K562 (cell line): ENCODE results near the gene MPIG6B. TPM values are rescaled to one million over a fixed set of nuclear protein-coding genes. Genes with fewer than 3 reads are reported as not detected.
A peak's percentile ranks its signal among the peaks of the same experiment; 100 is the strongest.

Experiments
- CBFB ChIP-seq: sonication (generic); formaldehyde crosslinking; IDR thresholded peaks from 2 replicates; pipeline ENCODE4 v1.4.0; 2020; ENCODE audit warnings: mild to moderate bottlenecking, missing genetic modification reagents
- COPS2 ChIP-seq: fragments of 450-650 bp; conservative IDR thresholded peaks from 2 replicates; pipeline ENCODE4 v1.6.1; 2016; ENCODE audit warnings: mild to moderate bottlenecking, moderate library complexity
- CREM ChIP-seq: IDR thresholded peaks from 2 replicates; pipeline ENCODE4 v1.6.1; 2014; ENCODE audit warnings: antibody characterized with exemption, low read depth
- FOXK1 ChIP-seq: sonication (generic); formaldehyde crosslinking; IDR thresholded peaks from 2 replicates; pipeline ENCODE4 v1.8.0; 2022; ENCODE audit warnings: missing genetic modification reagents, mild to moderate bottlenecking, borderline replicate concordance
- MEF2A ChIP-seq: IDR thresholded peaks from 2 replicates; pipeline ENCODE4 v1.6.1; 2011; ENCODE audit warnings: low read depth, mild to moderate bottlenecking, low read length, moderate library complexity; ENCODE audit not compliant: control insufficient read depth
- PHF20 ChIP-seq: fragments of 450-650 bp; IDR thresholded peaks from 2 replicates; pipeline ENCODE4 v1.6.1; 2018; ENCODE audit not compliant: partially characterized antibody
- SMARCA5 ChIP-seq: fragments of 450-650 bp; IDR thresholded peaks from 2 replicates; pipeline ENCODE4 v1.6.1; 2016
- STAT5A ChIP-seq: IDR thresholded peaks from 2 replicates; pipeline ENCODE4 v1.6.1; 2012; ENCODE audit warnings: low read length, inconsistent platforms, borderline replicate concordance
- ZBTB8A ChIP-seq: fragments of 450-650 bp; IDR thresholded peaks from 2 replicates; pipeline ENCODE4 v1.6.1; 2018; ENCODE audit warnings: mild to moderate bottlenecking, moderate library complexity; ENCODE audit not compliant: partially characterized antibody
- ZNF165 ChIP-seq: fragments of 250-450 bp; sonication (Bioruptor Pico); IDR thresholded peaks from 2 replicates; pipeline ENCODE4 v1.4.0; 2020; ENCODE audit warnings: borderline replicate concordance
- polyA plus RNA-seq, 8 experiments: library from polyadenylated mRNA; depleted of rRNA in 4 of 8; stranded (reverse) in 5 of 8; unstranded in 3 of 8; fragments of >200 nt; fragmentation: Nextera tagmentation in 2 of 8; fragmentation: Illumina TruSeq in 1 of 8; extraction: Ambion mirVana in 2 of 8; extraction: Trizol in 1 of 8; gene quantifications; 2 replicates each; pipeline versions ENCODE4 v1.2.1 to v1.2.3, GENCODE V29; 2011 to 2014; ENCODE audit warnings: inconsistent platforms in 1 of 8, missing spikeins in 1 of 8
- total RNA-seq, 7 experiments: library from RNA; depleted of rRNA in 6 of 7; stranded (reverse); fragments of >200 nt in 6 of 7; fragmentation: Illumina TruSeq in 2 of 7; extraction: Trizol in 2 of 7; gene quantifications; 2 replicates each; pipeline versions ENCODE4 v1.2.1 to v1.2.3, GENCODE V29; 2011 to 2021; ENCODE audit warnings: low replicate concordance in 1 of 7
- TF ChIP-seq, protein P1 (sequence below), 3 experiments: fragments of 200-800 bp in 1 of 3; sonication (Bioruptor generic) in 1 of 3; sonication (generic) in 1 of 3; formaldehyde crosslinking in 1 of 3; IDR thresholded peaks; 2 replicates each; pipeline versions ENCODE4 v1.6.1 to v1.8.0; 2016 to 2022; ENCODE audit warnings: mild to moderate bottlenecking in 2 of 3, missing compliant biosample characterization in 2 of 3, missing genetic modification characterization in 2 of 3, missing genetic modification reagents in 1 of 3
- TF ChIP-seq, protein P2 (sequence below): fragments of 450-650 bp; IDR thresholded peaks from 2 replicates; pipeline ENCODE4 v1.6.1; 2016; ENCODE audit warnings: mild to moderate bottlenecking, moderate library complexity
- TF ChIP-seq, protein P3 (sequence below): fragments of 200-800 bp; sonication (Bioruptor generic); IDR thresholded peaks from 2 replicates; pipeline ENCODE4 v1.6.1; 2017; ENCODE audit warnings: missing genetic modification characterization, missing compliant biosample characterization

Gene MPIG6B
- total and polyA plus RNA-seq, 9 of the 15 experiments (the other 6 are each of a cell fraction or from before 2014, with no cell fraction given): 0.11 to 1.2 (median 0.28) TPM; not detected in 1

DNA sequence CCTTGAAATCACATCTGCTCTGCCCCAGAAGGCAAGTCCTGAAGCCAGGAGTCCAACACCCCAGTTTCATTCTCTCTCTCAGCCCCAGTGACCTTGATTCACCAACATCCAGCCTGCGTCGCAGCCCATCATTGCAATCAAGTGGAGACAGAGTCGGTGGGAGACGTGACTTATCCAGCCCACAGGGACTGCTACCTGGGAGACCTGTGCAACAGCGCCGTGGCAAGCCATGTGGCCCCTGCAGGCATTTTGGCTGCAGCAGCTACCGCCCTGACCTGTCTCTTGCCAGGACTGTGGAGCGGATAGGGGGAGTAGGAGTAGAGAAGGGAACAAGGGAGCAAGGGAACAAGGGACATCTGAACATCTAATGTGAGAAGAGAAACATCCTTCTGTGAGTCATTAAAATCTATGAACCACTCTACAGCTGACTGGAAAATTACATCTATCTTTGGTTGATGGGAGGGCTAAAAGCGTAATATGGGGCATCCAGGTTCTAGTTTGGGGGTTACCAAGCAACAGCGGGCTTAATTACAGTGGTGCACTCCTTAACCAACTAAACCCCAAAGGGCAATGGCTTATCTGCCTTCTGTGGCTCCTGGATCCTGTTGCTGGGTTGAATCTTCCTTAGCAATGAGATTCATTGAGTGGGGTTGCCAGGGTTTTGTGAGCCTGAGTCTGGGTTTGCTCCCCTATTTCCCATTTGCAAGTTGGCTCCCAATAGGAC lies 5.5 kb upstream of the MPIG6B start (continued):
- TF ChIP-seq CBFB (CRISPR knock-in tag): no peak
- TF ChIP-seq STAT5A: no peak; the same call in none of the 2 replicates
- TF ChIP-seq FOXK1 (CRISPR knock-in tag): no peak
- TF ChIP-seq, protein P1, sequence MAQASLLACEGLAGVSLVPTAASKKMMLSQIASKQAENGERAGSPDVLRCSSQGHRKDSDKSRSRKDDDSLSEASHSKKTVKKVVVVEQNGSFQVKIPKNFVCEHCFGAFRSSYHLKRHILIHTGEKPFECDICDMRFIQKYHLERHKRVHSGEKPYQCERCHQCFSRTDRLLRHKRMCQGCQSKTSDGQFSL (CRISPR knock-in tag; IDR thresholded peaks at IDR 0.05): peak; percentile 35; the same call in 1 of the 2 replicates
- TF ChIP-seq, protein P1 (tag; IDR thresholded peaks at IDR 0.05): no peak
- TF ChIP-seq CREM: peak; percentile 94
- TF ChIP-seq COPS2: no peak
- TF ChIP-seq, protein P2, sequence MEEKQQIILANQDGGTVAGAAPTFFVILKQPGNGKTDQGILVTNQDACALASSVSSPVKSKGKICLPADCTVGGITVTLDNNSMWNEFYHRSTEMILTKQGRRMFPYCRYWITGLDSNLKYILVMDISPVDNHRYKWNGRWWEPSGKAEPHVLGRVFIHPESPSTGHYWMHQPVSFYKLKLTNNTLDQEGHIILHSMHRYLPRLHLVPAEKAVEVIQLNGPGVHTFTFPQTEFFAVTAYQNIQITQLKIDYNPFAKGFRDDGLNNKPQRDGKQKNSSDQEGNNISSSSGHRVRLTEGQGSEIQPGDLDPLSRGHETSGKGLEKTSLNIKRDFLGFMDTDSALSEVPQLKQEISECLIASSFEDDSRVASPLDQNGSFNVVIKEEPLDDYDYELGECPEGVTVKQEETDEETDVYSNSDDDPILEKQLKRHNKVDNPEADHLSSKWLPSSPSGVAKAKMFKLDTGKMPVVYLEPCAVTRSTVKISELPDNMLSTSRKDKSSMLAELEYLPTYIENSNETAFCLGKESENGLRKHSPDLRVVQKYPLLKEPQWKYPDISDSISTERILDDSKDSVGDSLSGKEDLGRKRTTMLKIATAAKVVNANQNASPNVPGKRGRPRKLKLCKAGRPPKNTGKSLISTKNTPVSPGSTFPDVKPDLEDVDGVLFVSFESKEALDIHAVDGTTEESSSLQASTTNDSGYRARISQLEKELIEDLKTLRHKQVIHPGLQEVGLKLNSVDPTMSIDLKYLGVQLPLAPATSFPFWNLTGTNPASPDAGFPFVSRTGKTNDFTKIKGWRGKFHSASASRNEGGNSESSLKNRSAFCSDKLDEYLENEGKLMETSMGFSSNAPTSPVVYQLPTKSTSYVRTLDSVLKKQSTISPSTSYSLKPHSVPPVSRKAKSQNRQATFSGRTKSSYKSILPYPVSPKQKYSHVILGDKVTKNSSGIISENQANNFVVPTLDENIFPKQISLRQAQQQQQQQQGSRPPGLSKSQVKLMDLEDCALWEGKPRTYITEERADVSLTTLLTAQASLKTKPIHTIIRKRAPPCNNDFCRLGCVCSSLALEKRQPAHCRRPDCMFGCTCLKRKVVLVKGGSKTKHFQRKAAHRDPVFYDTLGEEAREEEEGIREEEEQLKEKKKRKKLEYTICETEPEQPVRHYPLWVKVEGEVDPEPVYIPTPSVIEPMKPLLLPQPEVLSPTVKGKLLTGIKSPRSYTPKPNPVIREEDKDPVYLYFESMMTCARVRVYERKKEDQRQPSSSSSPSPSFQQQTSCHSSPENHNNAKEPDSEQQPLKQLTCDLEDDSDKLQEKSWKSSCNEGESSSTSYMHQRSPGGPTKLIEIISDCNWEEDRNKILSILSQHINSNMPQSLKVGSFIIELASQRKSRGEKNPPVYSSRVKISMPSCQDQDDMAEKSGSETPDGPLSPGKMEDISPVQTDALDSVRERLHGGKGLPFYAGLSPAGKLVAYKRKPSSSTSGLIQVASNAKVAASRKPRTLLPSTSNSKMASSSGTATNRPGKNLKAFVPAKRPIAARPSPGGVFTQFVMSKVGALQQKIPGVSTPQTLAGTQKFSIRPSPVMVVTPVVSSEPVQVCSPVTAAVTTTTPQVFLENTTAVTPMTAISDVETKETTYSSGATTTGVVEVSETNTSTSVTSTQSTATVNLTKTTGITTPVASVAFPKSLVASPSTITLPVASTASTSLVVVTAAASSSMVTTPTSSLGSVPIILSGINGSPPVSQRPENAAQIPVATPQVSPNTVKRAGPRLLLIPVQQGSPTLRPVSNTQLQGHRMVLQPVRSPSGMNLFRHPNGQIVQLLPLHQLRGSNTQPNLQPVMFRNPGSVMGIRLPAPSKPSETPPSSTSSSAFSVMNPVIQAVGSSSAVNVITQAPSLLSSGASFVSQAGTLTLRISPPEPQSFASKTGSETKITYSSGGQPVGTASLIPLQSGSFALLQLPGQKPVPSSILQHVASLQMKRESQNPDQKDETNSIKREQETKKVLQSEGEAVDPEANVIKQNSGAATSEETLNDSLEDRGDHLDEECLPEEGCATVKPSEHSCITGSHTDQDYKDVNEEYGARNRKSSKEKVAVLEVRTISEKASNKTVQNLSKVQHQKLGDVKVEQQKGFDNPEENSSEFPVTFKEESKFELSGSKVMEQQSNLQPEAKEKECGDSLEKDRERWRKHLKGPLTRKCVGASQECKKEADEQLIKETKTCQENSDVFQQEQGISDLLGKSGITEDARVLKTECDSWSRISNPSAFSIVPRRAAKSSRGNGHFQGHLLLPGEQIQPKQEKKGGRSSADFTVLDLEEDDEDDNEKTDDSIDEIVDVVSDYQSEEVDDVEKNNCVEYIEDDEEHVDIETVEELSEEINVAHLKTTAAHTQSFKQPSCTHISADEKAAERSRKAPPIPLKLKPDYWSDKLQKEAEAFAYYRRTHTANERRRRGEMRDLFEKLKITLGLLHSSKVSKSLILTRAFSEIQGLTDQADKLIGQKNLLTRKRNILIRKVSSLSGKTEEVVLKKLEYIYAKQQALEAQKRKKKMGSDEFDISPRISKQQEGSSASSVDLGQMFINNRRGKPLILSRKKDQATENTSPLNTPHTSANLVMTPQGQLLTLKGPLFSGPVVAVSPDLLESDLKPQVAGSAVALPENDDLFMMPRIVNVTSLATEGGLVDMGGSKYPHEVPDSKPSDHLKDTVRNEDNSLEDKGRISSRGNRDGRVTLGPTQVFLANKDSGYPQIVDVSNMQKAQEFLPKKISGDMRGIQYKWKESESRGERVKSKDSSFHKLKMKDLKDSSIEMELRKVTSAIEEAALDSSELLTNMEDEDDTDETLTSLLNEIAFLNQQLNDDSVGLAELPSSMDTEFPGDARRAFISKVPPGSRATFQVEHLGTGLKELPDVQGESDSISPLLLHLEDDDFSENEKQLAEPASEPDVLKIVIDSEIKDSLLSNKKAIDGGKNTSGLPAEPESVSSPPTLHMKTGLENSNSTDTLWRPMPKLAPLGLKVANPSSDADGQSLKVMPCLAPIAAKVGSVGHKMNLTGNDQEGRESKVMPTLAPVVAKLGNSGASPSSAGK: no peak
- no peak for TF ChIP-seq ZBTB8A
- TF ChIP-seq, protein P3, sequence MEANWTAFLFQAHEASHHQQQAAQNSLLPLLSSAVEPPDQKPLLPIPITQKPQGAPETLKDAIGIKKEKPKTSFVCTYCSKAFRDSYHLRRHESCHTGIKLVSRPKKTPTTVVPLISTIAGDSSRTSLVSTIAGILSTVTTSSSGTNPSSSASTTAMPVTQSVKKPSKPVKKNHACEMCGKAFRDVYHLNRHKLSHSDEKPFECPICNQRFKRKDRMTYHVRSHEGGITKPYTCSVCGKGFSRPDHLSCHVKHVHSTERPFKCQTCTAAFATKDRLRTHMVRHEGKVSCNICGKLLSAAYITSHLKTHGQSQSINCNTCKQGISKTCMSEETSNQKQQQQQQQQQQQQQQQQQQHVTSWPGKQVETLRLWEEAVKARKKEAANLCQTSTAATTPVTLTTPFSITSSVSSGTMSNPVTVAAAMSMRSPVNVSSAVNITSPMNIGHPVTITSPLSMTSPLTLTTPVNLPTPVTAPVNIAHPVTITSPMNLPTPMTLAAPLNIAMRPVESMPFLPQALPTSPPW (CRISPR knock-in tag): no peak
- TF ChIP-seq SMARCA5: no peak
- TF ChIP-seq ZNF165 (CRISPR knock-in tag): no peak
- TF ChIP-seq PHF20: peak; percentile 60
- TF ChIP-seq MEF2A: no peak
